ENCODE results near the gene PPFIA2.
"Not testable (repeated sequence)": the region's sequence is repeated elsewhere in the genome, so short reads cannot be mapped to it uniquely, and the experiment has no call there.

PPFIA2 gene

DNA sequence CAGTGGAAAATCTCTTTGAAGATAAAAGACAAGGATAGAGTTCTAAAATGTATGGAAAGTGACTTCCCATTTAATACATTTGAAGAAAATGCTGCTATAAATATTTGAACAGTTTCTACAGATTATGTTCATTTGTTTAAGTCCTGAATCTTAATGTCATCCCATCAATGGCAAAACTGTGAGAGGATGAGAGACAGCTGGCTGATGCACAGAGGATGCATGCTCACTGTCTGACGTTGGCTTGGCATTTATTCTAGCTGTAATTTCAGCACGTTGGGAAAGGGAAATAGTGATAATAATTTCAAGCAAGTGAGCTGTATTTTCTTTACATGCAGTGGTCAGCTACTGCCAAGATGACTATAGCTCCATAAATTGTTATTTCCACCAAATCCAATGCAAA, 40.5 kb downstream of the PPFIA2 start:
- Mint-ChIP-seq H3K9me3 (no peaks in the 10 kb centered on the region), H3K27ac (no peak overlapping the region), H3K4me3 (no peak overlapping the region), H3K4me1 (no peaks in the 10 kb centered on the region), H3K36me3 (no peaks in the 10 kb centered on the region), H3K27me3 (no peaks in the 10 kb centered on the region)
- DNase-seq, result no peak
- CTCF ChIA-PET, result no interaction called here

- H3K4me1 Mint-ChIP-seq, result no peaks in the 10 kb centered on the region
- no peak overlapping the region for H3K4me3 Mint-ChIP-seq
- H3K27ac Mint-ChIP-seq, result no peak overlapping the region
- DNase-seq, result no peak
- no peaks in the 10 kb centered on the region for H3K27me3 Mint-ChIP-seq
- H3K36me3 Mint-ChIP-seq, result no peaks in the 10 kb centered on the region
- H3K9me3 Mint-ChIP-seq, result no peaks in the 10 kb centered on the region
- CTCF ChIA-PET, result interaction anchor here (0.7 kb wide), 1 partner anchor 10 kb away, joined by 3 read pairs; no protein-coding TSS in a partner anchor
Observed at GRCh38 chr12:81712536-81712935, 46.6 kb downstream of the PPFIA2 start.

DNA sequence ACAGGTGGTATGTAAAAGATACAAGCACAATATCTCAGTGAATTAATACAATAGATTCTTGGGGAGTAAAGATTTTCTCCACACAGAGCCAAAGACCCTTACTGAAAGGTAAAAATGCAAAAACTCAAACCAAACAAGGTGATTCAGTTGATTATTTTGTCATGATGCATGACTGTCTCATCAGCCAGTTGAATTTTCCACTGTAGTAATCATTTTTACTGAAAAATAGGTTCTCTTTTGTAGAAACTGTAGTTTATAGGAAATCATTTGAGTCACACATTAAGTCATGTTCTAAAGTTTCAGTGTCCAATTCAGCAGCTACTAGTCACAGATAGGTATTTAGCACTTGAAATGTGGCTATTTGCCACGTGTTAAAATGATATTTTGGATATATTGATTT, 53.6 kb downstream of the PPFIA2 start:
- no peaks in the 10 kb centered on the region for H3K4me1 Mint-ChIP-seq
- H3K27me3 Mint-ChIP-seq, result no peaks in the 10 kb centered on the region
- no peak for DNase-seq
- H3K4me3 Mint-ChIP-seq, result no peak overlapping the region
- H3K27ac Mint-ChIP-seq, result no peak overlapping the region
- CTCF ChIA-PET, result no interaction called here
- H3K9me3 Mint-ChIP-seq, result no peaks in the 10 kb centered on the region
- no peaks in the 10 kb centered on the region for H3K36me3 Mint-ChIP-seq

- H3K27me3 Mint-ChIP-seq, result no peaks in the 10 kb centered on the region
- CTCF ChIA-PET, result no interaction called here
- H3K4me3 Mint-ChIP-seq, result no peak overlapping the region
- H3K27ac Mint-ChIP-seq, result no peak overlapping the region
- H3K4me1 Mint-ChIP-seq, result no peaks in the 10 kb centered on the region
- no peaks in the 10 kb centered on the region for H3K9me3 Mint-ChIP-seq
- DNase-seq, result no peak
- no peaks in the 10 kb centered on the region for H3K36me3 Mint-ChIP-seq
Observed at GRCh38 chr12:81699551-81699950, 59.6 kb downstream of the PPFIA2 start.

DNA sequence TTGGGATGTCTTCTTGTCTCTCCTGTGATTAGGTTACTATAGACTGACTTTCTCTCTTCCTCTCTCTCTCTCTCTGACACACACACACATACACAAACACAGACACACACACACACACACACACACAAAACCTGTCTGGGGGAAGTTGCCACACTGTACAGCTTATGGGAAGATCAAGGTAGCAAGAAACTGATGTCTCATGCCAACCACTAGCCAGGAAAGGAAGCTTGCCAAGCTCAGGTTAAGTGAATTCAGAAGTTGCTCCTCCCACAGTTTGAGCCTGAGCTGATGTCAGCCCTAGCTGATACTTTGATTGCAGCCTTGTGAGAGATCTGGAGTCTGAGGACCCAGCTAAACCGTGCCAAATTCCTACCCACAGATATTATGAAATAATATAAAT, 67.1 kb downstream of the PPFIA2 start:
- H3K4me3 Mint-ChIP-seq, result no peak overlapping the region
- no peaks in the 10 kb centered on the region for H3K27me3 Mint-ChIP-seq
- no peaks in the 10 kb centered on the region for H3K36me3 Mint-ChIP-seq
- no peak for DNase-seq
- no peaks in the 10 kb centered on the region for H3K4me1 Mint-ChIP-seq
- H3K9me3 Mint-ChIP-seq, result no peaks in the 10 kb centered on the region
- H3K27ac Mint-ChIP-seq, result no peak overlapping the region
- CTCF ChIA-PET, result no interaction called here

GRCh38 chr12:81683881-81684280, 75.3 kb downstream of the PPFIA2 start:
- no peaks in the 10 kb centered on the region for H3K4me1 Mint-ChIP-seq
- no peaks in the 10 kb centered on the region for H3K9me3 Mint-ChIP-seq
- H3K4me3 Mint-ChIP-seq, result no peak overlapping the region
- CTCF ChIA-PET, result interaction anchor here (0.7 kb wide), 1 partner anchor 239 kb away, joined by 3 read pairs; no protein-coding TSS in a partner anchor
- no peaks in the 10 kb centered on the region for H3K27me3 Mint-ChIP-seq
- H3K27ac Mint-ChIP-seq, result no peak overlapping the region
- no peaks in the 10 kb centered on the region for H3K36me3 Mint-ChIP-seq
- DNase-seq, result no peak

DNA sequence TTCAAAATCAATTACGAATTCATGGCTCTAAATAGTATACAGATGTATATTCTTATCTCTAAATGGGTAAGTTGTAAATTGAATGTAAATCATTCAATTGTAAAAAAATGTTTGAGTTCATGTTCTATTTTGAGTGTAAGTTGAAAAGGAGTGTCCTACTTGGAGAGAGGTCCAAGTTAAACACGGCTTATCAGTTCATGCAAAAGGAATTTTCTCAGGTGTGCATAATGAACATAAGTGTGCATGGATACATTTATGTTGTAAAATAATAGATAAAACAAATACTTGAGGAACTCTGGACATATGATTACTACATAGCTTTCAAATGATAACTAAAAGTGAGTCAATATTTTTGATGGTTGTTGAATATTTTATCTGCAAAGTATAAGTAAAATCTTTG, 79.5 kb downstream of the PPFIA2 start:
- CTCF ChIA-PET, result no interaction called here
- Mint-ChIP-seq H3K36me3 (no peaks in the 10 kb centered on the region), H3K27me3 (no peaks in the 10 kb centered on the region), H3K9me3 (no peaks in the 10 kb centered on the region), H3K27ac (no peak overlapping the region), H3K4me1 (no peaks in the 10 kb centered on the region), H3K4me3 (no peak overlapping the region)
- no peak for DNase-seq

- no peak for DNase-seq
- H3K4me1 Mint-ChIP-seq, result no peaks in the 10 kb centered on the region
- no peak overlapping the region for H3K27ac Mint-ChIP-seq
- no peak overlapping the region for H3K4me3 Mint-ChIP-seq
- H3K36me3 Mint-ChIP-seq, result no peaks in the 10 kb centered on the region
- H3K9me3 Mint-ChIP-seq, result no peaks in the 10 kb centered on the region
- CTCF ChIA-PET, result no interaction called here
- H3K27me3 Mint-ChIP-seq, result no peaks in the 10 kb centered on the region
Observed at GRCh38 chr12:81670759-81671158, 88.4 kb downstream of the PPFIA2 start.

GRCh38 chr12:81668475-81668874, 90.7 kb downstream of the PPFIA2 start:
- Mint-ChIP-seq H3K27ac (no peak overlapping the region), H3K9me3 (no peaks in the 10 kb centered on the region), H3K4me1 (no peaks in the 10 kb centered on the region), H3K4me3 (no peak overlapping the region), H3K36me3 (no peaks in the 10 kb centered on the region), H3K27me3 (no peaks in the 10 kb centered on the region)
- DNase-seq, result no peak
- CTCF ChIA-PET, result no interaction called here

DNA sequence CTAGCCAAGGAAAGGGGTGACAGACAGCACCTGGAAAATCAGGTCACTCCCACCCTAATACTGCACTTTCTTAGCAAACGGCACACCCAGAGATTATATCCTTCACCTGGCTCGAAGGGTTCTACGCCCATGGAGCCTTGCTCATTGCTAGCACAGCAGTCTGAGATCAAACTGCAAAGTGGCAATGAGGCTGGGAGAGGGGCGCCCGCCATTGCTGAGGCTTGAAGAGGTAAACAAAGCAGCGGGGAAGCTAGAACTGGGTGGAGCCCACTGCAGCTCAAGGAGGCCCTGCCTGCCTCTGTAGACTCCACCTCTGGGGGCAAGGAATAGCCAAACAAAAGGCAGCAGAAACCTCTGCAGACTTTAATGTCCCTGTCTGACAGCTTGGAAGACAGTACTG, 99.8 kb downstream of the PPFIA2 start:
- H3K4me3 Mint-ChIP-seq, CTCF ChIA-PET, H3K36me3 Mint-ChIP-seq: not testable (repeated sequence)

DNA sequence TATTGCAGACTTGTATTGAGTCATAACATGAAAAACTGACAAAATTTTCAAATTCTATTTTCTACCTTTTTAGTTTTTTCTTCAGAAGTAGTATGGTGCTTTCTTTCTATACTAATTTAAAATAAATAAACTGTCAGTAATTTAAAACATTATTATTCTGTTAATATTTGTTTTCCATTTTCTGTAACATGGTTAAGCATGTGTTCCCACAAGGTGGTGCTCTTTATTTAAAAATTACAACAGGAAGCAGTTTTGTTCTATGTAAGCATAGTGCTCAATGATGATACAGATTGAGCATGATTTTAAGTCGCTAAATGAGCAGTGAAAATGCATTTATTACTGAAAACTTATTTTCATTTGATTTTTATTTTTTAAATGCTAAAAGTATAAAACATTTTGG, 114.6 kb downstream of the PPFIA2 start:
- no peaks in the 10 kb centered on the region for H3K36me3 Mint-ChIP-seq
- no peaks in the 10 kb centered on the region for H3K27me3 Mint-ChIP-seq
- H3K4me1 Mint-ChIP-seq, result no peaks in the 10 kb centered on the region
- H3K4me3 Mint-ChIP-seq, result no peak overlapping the region
- DNase-seq, result no peak
- CTCF ChIA-PET, result interaction anchor here (1.8 kb wide), 1 partner anchor 348 kb away, joined by 14 read pairs; no protein-coding TSS in a partner anchor
- H3K9me3 Mint-ChIP-seq, result no peaks in the 10 kb centered on the region
- no peak overlapping the region for H3K27ac Mint-ChIP-seq

More for the DNA sequence above, 99.8 kb downstream of the PPFIA2 start:
- not testable (repeated sequence) for H3K9me3 Mint-ChIP-seq, H3K27me3 Mint-ChIP-seq, H3K4me1 Mint-ChIP-seq, DNase-seq, H3K27ac Mint-ChIP-seq

- Mint-ChIP-seq H3K4me1 (no peaks in the 10 kb centered on the region), H3K36me3 (no peaks in the 10 kb centered on the region), H3K4me3 (no peak overlapping the region), H3K27me3 (no peaks in the 10 kb centered on the region), H3K9me3 (no peaks in the 10 kb centered on the region), H3K27ac (no peak overlapping the region)
- CTCF ChIA-PET, result no interaction called here
- DNase-seq, result no peak
Observed at GRCh38 chr12:81639196-81639595, 120.0 kb downstream of the PPFIA2 start.

- no peaks in the 10 kb centered on the region for H3K36me3 Mint-ChIP-seq
- CTCF ChIA-PET, result no interaction called here
- DNase-seq, result no peak
- H3K9me3 Mint-ChIP-seq, result no peaks in the 10 kb centered on the region
- no peak overlapping the region for H3K4me3 Mint-ChIP-seq
- no peak overlapping the region for H3K27ac Mint-ChIP-seq
- no peaks in the 10 kb centered on the region for H3K27me3 Mint-ChIP-seq
- no peaks in the 10 kb centered on the region for H3K4me1 Mint-ChIP-seq
Observed at GRCh38 chr12:81633127-81633526, 126.0 kb downstream of the PPFIA2 start.

- Mint-ChIP-seq H3K36me3 (no peaks in the 10 kb centered on the region), H3K27ac (no peak overlapping the region), H3K27me3 (no peaks in the 10 kb centered on the region), H3K4me3 (no peak overlapping the region), H3K9me3 (no peaks in the 10 kb centered on the region), H3K4me1 (no peaks in the 10 kb centered on the region)
- no peak for DNase-seq
- CTCF ChIA-PET, result interaction anchor here (0.6 kb wide), 1 partner anchor 51 kb away, joined by 3 read pairs; no protein-coding TSS in a partner anchor
Observed at GRCh38 chr12:81627336-81628189, 131.6 kb downstream of the PPFIA2 start.

DNA sequence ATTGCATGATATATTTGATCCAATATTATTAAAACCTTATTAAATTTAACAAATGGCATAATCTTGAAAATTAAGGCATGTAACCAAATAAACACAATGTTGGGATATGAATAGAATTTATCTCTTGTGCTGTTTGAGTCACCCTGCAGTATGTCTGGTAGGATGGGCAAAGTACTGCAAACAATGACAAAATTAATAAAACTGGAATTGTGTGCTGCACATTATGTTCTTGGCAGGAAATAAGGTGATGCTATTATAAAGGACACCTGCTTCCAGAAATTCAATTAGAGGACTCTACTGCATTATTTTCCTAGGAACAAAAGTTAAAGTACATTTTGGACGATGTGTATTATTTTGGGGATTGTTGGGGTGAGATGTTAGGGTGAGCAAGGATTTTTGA, 132.7 kb downstream of the PPFIA2 start:
- no peak overlapping the region for H3K4me3 Mint-ChIP-seq
- DNase-seq, result no peak
- no peaks in the 10 kb centered on the region for H3K4me1 Mint-ChIP-seq
- H3K36me3 Mint-ChIP-seq, result no peaks in the 10 kb centered on the region
- no peaks in the 10 kb centered on the region for H3K27me3 Mint-ChIP-seq
- no peak overlapping the region for H3K27ac Mint-ChIP-seq
- CTCF ChIA-PET, result no interaction called here
- no peaks in the 10 kb centered on the region for H3K9me3 Mint-ChIP-seq
